ENCODE measurements around the gene MTMR12. TPM values are rescaled to one million over a fixed set of nuclear protein-coding genes. Genes with fewer than 3 reads are reported as not detected.

Gene MTMR12
- total and polyA plus RNA-seq, 10 of the 15 experiments (the other 5 are each of a cell fraction or from before 2014, with no cell fraction given) = 5.0 to 22.9 (median 16.3) TPM

DNA sequence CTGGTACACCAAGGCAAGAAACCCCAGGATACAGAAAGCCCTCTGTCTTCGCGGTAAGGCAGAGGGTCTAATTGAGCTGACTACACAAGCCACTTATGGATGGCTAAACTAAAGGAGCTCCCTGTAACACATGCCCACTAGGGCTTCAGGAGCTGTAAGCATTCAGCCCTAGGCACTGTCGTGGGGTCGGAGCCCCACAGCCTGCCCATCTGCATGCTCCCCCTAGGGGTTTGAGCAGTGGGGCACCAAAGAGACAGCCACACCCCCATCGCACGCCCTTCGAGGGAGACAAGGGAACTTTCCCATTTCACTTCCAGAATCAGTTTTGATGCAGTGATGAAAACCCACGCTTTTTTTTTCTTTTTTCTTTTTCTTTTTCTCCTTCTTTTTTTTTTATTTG is 11.0 kb upstream of the MTMR12 start:
- ChIA-PET CTCF (interaction anchor here (0.6 kb wide), 1 partner anchor 99 kb away, joined by 3 read pairs; no protein-coding TSS in a partner anchor), RAD21 (ENCODE audit: unreplicated experiment) (interaction anchor here (1.2 kb wide), 1 partner anchor 92 kb away, joined by 3 read pairs; no protein-coding TSS in a partner anchor), POLR2A (no interaction called here), SMC1A (ENCODE audit: uncharacterized antibody, unreplicated experiment) (interaction anchor here (1.0 kb wide), 1 partner anchor 91 kb away, joined by 3 read pairs; no protein-coding TSS in a partner anchor)
- H2AFZ ChIP-seq (ENCODE audit: control insufficient read depth, low read depth, low read length) = no peak overlapping the region
- FAIRE-seq = no peak
- ATAC-seq = no peak
- no peak overlapping the region for H3K27ac ChIP-seq (ENCODE audit: control insufficient read depth, insufficient read depth)
- no peak overlapping the region for H3K4me2 ChIP-seq (ENCODE audit: control insufficient read depth, insufficient read depth)
- intact Hi-C loops (cut with micrococcal nuclease; ENCODE audit: unreplicated experiment) = no loop called here
- H3K9ac ChIP-seq (ENCODE audit: control insufficient read depth, insufficient read depth, low read length) = no peak overlapping the region
- no TSS peak for BruUV-seq (replicated peaks)
- no peak for DNase-seq (ENCODE audit: low read depth, low spot score)
- in situ Hi-C loops (cut with MboI) = no loop called here
- no peaks in the 10 kb centered on the region for H3K79me2 ChIP-seq (ENCODE audit: control insufficient read depth, insufficient read depth, low read length)
- H3K36me3 ChIP-seq (ENCODE audit: control insufficient read depth in 2 of 2, insufficient read depth in 2 of 2, low read length in 1 of 2) = no peaks in the 10 kb centered on the region
- 71% methylated on average over 8 of the region's 8 CpGs for WGBS (ENCODE audit: insufficient coverage, insufficient replicate concordance, low lambda C conversion rate, missing lambda C conversion rate)
- no peaks in the 10 kb centered on the region for H3K27me3 ChIP-seq (replicated peaks in 1 of 2; ENCODE audit: control insufficient read depth in 2 of 2, insufficient read depth in 2 of 2, low read length in 1 of 2)
- no peak overlapping the region for H3K4me3 ChIP-seq
- peaks cover 3% of the 10 kb centered on the region; the same call in 1 of the 2 replicates for H3K4me1 ChIP-seq (ENCODE audit: control insufficient read depth, insufficient read depth, low read length)
- peaks cover 9% of the 10 kb centered on the region; the same call in 2 of the 3 replicates for H3K9me3 ChIP-seq (replicated peaks; ENCODE audit: control insufficient read depth, insufficient read depth, low read length)
- TF ChIP-seq NR2C1 (IDR thresholded peaks at IDR 0.05) (no peak), RBBP5 (conservative IDR thresholded peaks at IDR 0.05) (no peak), ESRRA (IDR thresholded peaks at IDR 0.05; ENCODE audit: low read length) (no peak), YBX1 (IDR thresholded peaks at IDR 0.05) (no peak)
- H4K20me1 ChIP-seq (ENCODE audit: control insufficient read depth, insufficient read depth) = no peaks in the 10 kb centered on the region

DNA sequence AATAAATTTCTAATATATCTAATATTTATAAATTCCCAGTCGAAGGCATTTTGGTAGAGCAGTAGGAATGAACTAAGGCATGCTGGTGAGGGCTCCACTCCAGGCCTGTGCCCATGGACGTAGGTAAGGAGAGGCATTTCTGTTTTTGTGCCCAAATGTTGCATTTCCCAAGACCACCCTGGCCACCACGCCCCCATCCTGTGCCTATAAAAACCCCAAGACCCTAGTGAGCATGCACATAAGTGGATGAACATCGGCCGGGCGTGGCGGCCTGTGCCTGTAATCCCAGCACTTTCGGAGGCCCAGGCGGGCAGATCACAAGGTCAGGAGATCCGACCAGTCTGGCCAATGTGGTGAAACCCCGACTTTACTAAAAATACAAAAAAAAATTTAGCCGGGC is 10.1 kb upstream of the MTMR12 start:
- 89% methylated on average over 12 of the region's 12 CpGs for WGBS (ENCODE audit: insufficient coverage, insufficient replicate concordance, low lambda C conversion rate, missing lambda C conversion rate)
- peaks cover 9% of the 10 kb centered on the region; the same call in 2 of the 3 replicates for H3K9me3 ChIP-seq (replicated peaks; ENCODE audit: control insufficient read depth, insufficient read depth, low read length)
- ATAC-seq = no peak
- RAD21 ChIA-PET (ENCODE audit: unreplicated experiment) = interaction anchor here (1.2 kb wide), 1 partner anchor 91 kb away, joined by 3 read pairs; no protein-coding TSS in a partner anchor
- H3K27me3 ChIP-seq (replicated peaks in 1 of 2; ENCODE audit: control insufficient read depth in 2 of 2, insufficient read depth in 2 of 2, low read length in 1 of 2) = no peaks in the 10 kb centered on the region
- POLR2A ChIA-PET = interaction anchor here (0.6 kb wide), 1 partner anchor 134 kb away, joined by 5 read pairs; no protein-coding TSS in a partner anchor
- TF ChIP-seq ZNF217 (IDR thresholded peaks at IDR 0.05) (no peak), POU2F2 (IDR thresholded peaks at IDR 0.05; ENCODE audit: borderline replicate concordance, low read depth, low read length) (no peak), YY1 (IDR thresholded peaks at IDR 0.05; ENCODE audit: low read depth, low read length) (no peak), ATF7 (IDR thresholded peaks at IDR 0.05; ENCODE audit: low read depth) (no peak), WRNIP1 (IDR thresholded peaks at IDR 0.05; ENCODE audit: borderline replicate concordance, low read depth, low read length) (no peak), JUNB (IDR thresholded peaks at IDR 0.05) (no peak), ZZZ3 (IDR thresholded peaks at IDR 0.05; ENCODE audit: control insufficient read depth, insufficient read length, low read depth) (no peak), BACH1 (IDR thresholded peaks at IDR 0.05; ENCODE audit: borderline replicate concordance) (no peak), POLR2A (IDR thresholded peaks at IDR 0.05; ENCODE audit: low read depth, low read length) (no peak), DPF2 (IDR thresholded peaks at IDR 0.05) (no peak), CBFB (IDR thresholded peaks at IDR 0.05; ENCODE audit: low read depth) (no peak), SMAD1 (IDR thresholded peaks at IDR 0.05; ENCODE audit: low read depth, partially characterized antibody) (no peak)
- H3K9ac ChIP-seq (ENCODE audit: control insufficient read depth, insufficient read depth, low read length) = no peak overlapping the region
- no peaks in the 10 kb centered on the region for H4K20me1 ChIP-seq (ENCODE audit: control insufficient read depth, insufficient read depth)
- CTCF ChIA-PET = no interaction called here
- H3K4me1 ChIP-seq (ENCODE audit: control insufficient read depth, insufficient read depth, low read length) = peaks cover 3% of the 10 kb centered on the region; the same call in 1 of the 2 replicates
- DNase-seq (ENCODE audit: low read depth, low spot score) = no peak
- H3K4me2 ChIP-seq (ENCODE audit: control insufficient read depth, insufficient read depth) = no peak overlapping the region
- no peaks in the 10 kb centered on the region for H3K36me3 ChIP-seq (ENCODE audit: control insufficient read depth in 2 of 2, insufficient read depth in 2 of 2, low read length in 1 of 2)
- in situ Hi-C loops (cut with MboI) (no loop called here), intact Hi-C loops (cut with micrococcal nuclease; ENCODE audit: unreplicated experiment) (no loop called here)
- no TSS peak for BruUV-seq (replicated peaks)
- FAIRE-seq = no peak
- H3K79me2 ChIP-seq (ENCODE audit: control insufficient read depth, insufficient read depth, low read length) = no peaks in the 10 kb centered on the region
- no peak overlapping the region for H2AFZ ChIP-seq (ENCODE audit: control insufficient read depth, low read depth, low read length)
- no peak overlapping the region for H3K27ac ChIP-seq (ENCODE audit: control insufficient read depth, insufficient read depth)
- SMC1A ChIA-PET (ENCODE audit: uncharacterized antibody, unreplicated experiment) = no interaction called here
- no peak overlapping the region for H3K4me3 ChIP-seq
